H1 (cell line): ENCODE measurements around the gene SIK2. TPM values are rescaled to one million over a fixed set of nuclear protein-coding genes. Genes with fewer than 3 reads are reported as not detected.

Experiments
- CTCF ChIA-PET: fragments of 300-600 bp; sonication (Branson Sonifier 250); formaldehyde crosslinking; loops from one replicate; lab custom pipeline; 2021; ENCODE audit not compliant: partially characterized antibody; lab: Charles Lee
- POLR2A ChIA-PET: fragments of 300-600 bp; sonication (Branson Sonifier 250); formaldehyde crosslinking; loops from one replicate; lab custom pipeline; 2021; ENCODE audit warnings: inconsistent platforms; ENCODE audit not compliant: partially characterized antibody; lab: Charles Lee
- DNase-seq, 2 experiments: peaks; one replicate each; pipeline versions ENCODE4 v3.0.0 to v3.0.0-alpha.2; 2010 to 2022; ENCODE audit warnings: low spot score in 2 of 2, low read depth in 1 of 2, mixed read lengths in 1 of 2
- FAIRE-seq: peaks from 2 replicates; lab custom pipeline; 2011; peaks lifted over from hg19 to GRCh38; lab: Jason Lieb, UNC
- H2AFZ ChIP-seq: 2 replicates; pipeline ENCODE4 v1.8.1; 2012; ENCODE audit warnings: low read length, inconsistent platforms
- H2AK5ac ChIP-seq: 2 replicates; pipeline ENCODE4 v1.6.1; 2013; ENCODE audit warnings: low read depth, low read length
- H2BK120ac ChIP-seq: replicated peaks from 2 replicates; pipeline ENCODE3; 2013; ENCODE audit warnings: low read depth, low read length, inconsistent platforms
- H2BK12ac ChIP-seq: 2 replicates; pipeline ENCODE4 v1.6.1; 2013; ENCODE audit warnings: low read depth, low read length
- H2BK15ac ChIP-seq: 2 replicates; pipeline ENCODE4 v1.6.1; 2013; ENCODE audit warnings: low read length
- H2BK20ac ChIP-seq: 2 replicates; pipeline ENCODE4 v1.6.1; 2013; ENCODE audit warnings: low read length
- H2BK5ac ChIP-seq: 2 replicates; pipeline ENCODE4 v1.6.1; 2013; ENCODE audit warnings: low read depth, low read length
- H3K14ac ChIP-seq: 2 replicates; pipeline ENCODE4 v1.6.1; 2013; ENCODE audit warnings: inconsistent platforms; ENCODE audit not compliant: insufficient read length
- H3K18ac ChIP-seq: 2 replicates; pipeline ENCODE4 v1.6.1; 2013; ENCODE audit warnings: low read length; ENCODE audit errors: extremely low read depth
- H3K23ac ChIP-seq: 2 replicates; pipeline ENCODE4 v1.6.1; 2013; ENCODE audit warnings: inconsistent platforms; ENCODE audit not compliant: insufficient read length
- H3K23me2 ChIP-seq: 2 replicates; pipeline ENCODE4 v1.6.1; 2013; ENCODE audit warnings: low read depth, low read length
- H3K27ac ChIP-seq: 2 replicates; pipeline ENCODE4 v1.6.1; 2011; ENCODE audit warnings: low read depth, low read length, inconsistent platforms
- H3K27me3 ChIP-seq, 4 experiments: replicated peaks in 1 of 4; 1 replicate in 1 of 4; 2 replicates in 3 of 4; pipeline versions ENCODE4 v1.6.1 to v1.8.1; 2011 to 2013; ENCODE audit warnings: low read length in 3 of 4, mild to moderate bottlenecking in 3 of 4, inconsistent platforms in 2 of 4, mixed read lengths in 2 of 4, moderate library complexity in 1 of 4; ENCODE audit not compliant: control insufficient read depth in 3 of 4, insufficient read depth in 3 of 4; ENCODE audit errors: extremely low read depth in 1 of 4
- H3K36me3 ChIP-seq, 4 experiments: 2 replicates each; pipeline versions ENCODE4 v1.6.1 to v1.8.1; 2011 to 2013; ENCODE audit warnings: mild to moderate bottlenecking in 4 of 4, low read length in 3 of 4, moderate library complexity in 2 of 4, control low read depth in 1 of 4, inconsistent platforms in 1 of 4; ENCODE audit not compliant: insufficient read depth in 4 of 4, control insufficient read depth in 2 of 4
- H3K4ac ChIP-seq: replicated peaks from 2 replicates; pipeline ENCODE3; 2013; ENCODE audit warnings: low read length, low read depth, mixed read lengths, inconsistent platforms; ENCODE audit not compliant: insufficient read length
- H3K4me1 ChIP-seq, 4 experiments: replicated peaks in 1 of 4; 1 replicate in 1 of 4; 2 replicates in 3 of 4; pipeline versions ENCODE4 v1.6.1 to v1.8.1; 2011 to 2013; ENCODE audit warnings: low read length in 3 of 4, inconsistent platforms in 2 of 4, mixed read lengths in 1 of 4; ENCODE audit not compliant: insufficient read depth in 4 of 4, control insufficient read depth in 3 of 4
- H3K4me2 ChIP-seq, 2 experiments: 2 replicates each; pipeline versions ENCODE4 v1.6.1 to v1.8.1; 2011 to 2013; ENCODE audit warnings: low read depth in 2 of 2, low read length in 2 of 2, control low read depth in 1 of 2, inconsistent platforms in 1 of 2, mild to moderate bottlenecking in 1 of 2; ENCODE audit not compliant: insufficient read depth in 1 of 2
- H3K4me3 ChIP-seq, 4 experiments: fragments of 200-600, 300-600 bp in 1 of 4; sonication (generic), shearing (Covaris generic), sonication (Bioruptor Twin) in 1 of 4; 2 replicates each; pipeline versions ENCODE4 v1.5.1 to v1.8.1; 2011 to 2016; ENCODE audit warnings: low read length in 4 of 4, low read depth in 3 of 4, control low read depth in 2 of 4, inconsistent platforms in 2 of 4, mild to moderate bottlenecking in 2 of 4, mixed read lengths in 1 of 4, moderate library complexity in 1 of 4; ENCODE audit not compliant: insufficient read depth in 2 of 4; ENCODE audit errors: extremely low read depth in 1 of 4
- H3K56ac ChIP-seq: replicated peaks from 2 replicates; pipeline ENCODE3; 2013; ENCODE audit warnings: low read depth, mild to moderate bottlenecking, mixed read lengths, low read length, inconsistent platforms; ENCODE audit not compliant: insufficient read length
- H3K79me1 ChIP-seq: 2 replicates; pipeline ENCODE4 v1.6.1; 2013; ENCODE audit warnings: low read depth, low read length, control low read depth
- H3K79me2 ChIP-seq, 2 experiments: 2 replicates each; pipeline versions ENCODE4 v1.6.1 to v1.8.1; 2012 to 2013; ENCODE audit warnings: low read length in 2 of 2, mild to moderate bottlenecking in 2 of 2, inconsistent platforms in 1 of 2; ENCODE audit not compliant: insufficient read depth in 2 of 2, control insufficient read depth in 1 of 2
- H3K9ac ChIP-seq, 4 experiments: replicated peaks in 1 of 4; 1 replicate in 1 of 4; 2 replicates in 3 of 4; pipeline versions ENCODE4 v1.6.1 to v1.8.1; 2011 to 2013; ENCODE audit warnings: low read depth in 3 of 4, low read length in 3 of 4, control low read depth in 2 of 4, mild to moderate bottlenecking in 2 of 4, moderate library complexity in 2 of 4, inconsistent platforms in 1 of 4; ENCODE audit errors: extremely low read depth in 1 of 4
- H3K9me3 ChIP-seq, 2 experiments: 2 replicates each; pipeline versions ENCODE4 v1.6.1 to v1.8.1; 2012 to 2013; ENCODE audit warnings: mild to moderate bottlenecking in 2 of 2, moderate library complexity in 2 of 2, control low read depth in 1 of 2, inconsistent platforms in 1 of 2, low read depth in 1 of 2, low read length in 1 of 2, mixed read lengths in 1 of 2; ENCODE audit not compliant: insufficient read depth in 2 of 2
- H4K20me1 ChIP-seq, 2 experiments: replicated peaks in 1 of 2; 2 replicates each; pipeline versions ENCODE3 to v1.8.1; 2011 to 2013; ENCODE audit warnings: inconsistent platforms in 2 of 2, low read length in 2 of 2, mild to moderate bottlenecking in 1 of 2; ENCODE audit not compliant: insufficient read depth in 2 of 2, control insufficient read depth in 1 of 2
- H4K5ac ChIP-seq: 2 replicates; pipeline ENCODE4 v1.6.1; 2013; ENCODE audit warnings: low read length, low read depth, mixed read lengths, inconsistent platforms; ENCODE audit not compliant: insufficient read length
- H4K8ac ChIP-seq: 2 replicates; pipeline ENCODE4 v1.8.0; 2013; ENCODE audit warnings: mild to moderate bottlenecking, moderate library complexity, low read length, inconsistent platforms; ENCODE audit not compliant: insufficient read depth; ENCODE audit errors: extremely low read depth
- H4K91ac ChIP-seq: replicated peaks from 2 replicates; pipeline ENCODE3; 2013; ENCODE audit warnings: low read length, mixed read lengths, inconsistent platforms; ENCODE audit not compliant: insufficient read length
- ATF2 ChIP-seq: IDR thresholded peaks from 2 replicates; pipeline ENCODE4 v1.6.1; 2012; ENCODE audit warnings: low read length, inconsistent platforms
- CTCF ChIP-seq, 3 experiments: IDR thresholded peaks; 1 replicate in 2 of 3; 2 replicates in 1 of 3; pipeline versions ENCODE4 v1.5.1 to v1.6.1; 2011; ENCODE audit warnings: low read length in 3 of 3, mild to moderate bottlenecking in 3 of 3, inconsistent platforms in 2 of 3, low read depth in 1 of 3, moderate library complexity in 1 of 3; ENCODE audit not compliant: insufficient read depth in 1 of 3; ENCODE audit errors: control extremely low read depth in 1 of 3
- MAFK ChIP-seq: IDR thresholded peaks from 2 replicates; pipeline ENCODE4 v1.6.1; 2012; ENCODE audit warnings: low read depth, mild to moderate bottlenecking, improper control_type of control experiment, low read length
- NRF1 ChIP-seq: IDR thresholded peaks from 2 replicates; pipeline ENCODE4 v1.6.1; 2011; ENCODE audit warnings: mild to moderate bottlenecking, low read depth, low read length, improper control_type of control experiment
- PHF8 ChIP-seq: fragments of 200-600 bp; sonication (generic); conservative IDR thresholded peaks from 2 replicates; pipeline ENCODE4 v1.7.1; 2012; ENCODE audit warnings: low read depth, mild to moderate bottlenecking, inconsistent platforms, low read length, moderate library complexity
- SP2 ChIP-seq: IDR thresholded peaks from 2 replicates; pipeline ENCODE4 v1.6.1; 2012; ENCODE audit warnings: mild to moderate bottlenecking, low read length, inconsistent platforms
- SRF ChIP-seq: IDR thresholded peaks from 2 replicates; pipeline ENCODE4 v1.6.1; 2011; ENCODE audit warnings: mild to moderate bottlenecking, low read depth, low read length, moderate library complexity
- SUZ12 ChIP-seq: fragments of 200-600 bp; sonication (generic); IDR thresholded peaks from 2 replicates; pipeline ENCODE4 v1.6.1; 2012; ENCODE audit warnings: mild to moderate bottlenecking, inconsistent platforms, low read length, moderate library complexity, mixed read lengths
- YY1 ChIP-seq: IDR thresholded peaks from 2 replicates; pipeline ENCODE4 v1.6.1; 2011; ENCODE audit warnings: low read depth, mild to moderate bottlenecking, low read length
- WGBS, 2 experiments: shearing (Covaris generic) in 1 of 2; methylation state at CpG; one replicate each; pipeline versions ENCODE4 v1.1.6 to v1.1.7; 2013 to 2015; ENCODE audit warnings: low lambda C conversion rate in 2 of 2, mixed read lengths in 2 of 2, inconsistent platforms in 1 of 2, low coverage in 1 of 2, missing lambda C conversion rate in 1 of 2; ENCODE audit not compliant: insufficient replicate concordance in 2 of 2, insufficient coverage in 1 of 2, insufficient read length in 1 of 2; ENCODE audit errors: extremely low coverage in 1 of 2, missing lambda C conversion rate in 1 of 2; 5-methylcytosine and 5-hydroxymethylcytosine counted together
- polyA plus RNA-seq, 7 experiments: library from polyadenylated mRNA; depleted of rRNA in 3 of 7; stranded (reverse) in 5 of 7; unstranded in 2 of 7; fragments of >200 nt in 5 of 7; fragments of 200-250 nt in 2 of 7; gene quantifications; 1 replicate in 5 of 7; 2 replicates in 1 of 7; 4 replicates in 1 of 7; pipeline versions ENCODE4 v1.2.1 to v1.2.3, GENCODE V29; 2011 to 2013; ENCODE audit warnings: missing spikeins in 2 of 7, mixed read lengths in 2 of 7
- total RNA-seq: library from RNA; stranded (reverse); fragmentation: NEBNext Ultra II Directional; extraction: Animal tissue kit (Norgen Biotek cat#: 25700); gene quantifications from 2 replicates; pipeline ENCODE4 v1.2.1, GENCODE V29; 2021

SIK2 gene
- total and polyA plus RNA-seq, 2 of the 8 experiments (the other 6 are each of a cell fraction or from before 2014, with no cell fraction given): 8.8 to 11.2 TPM

- FAIRE-seq (no peak), DNase-seq (no peak)
- Histone ChIP-seq H3K9ac (no peak overlapping the region), H2BK20ac (no peak overlapping the region), H4K8ac (no peak overlapping the region), H2AK5ac (no peak overlapping the region), H3K18ac (no peak overlapping the region), H3K79me1 (no peaks in the 10 kb centered on the region), H3K4me1 (no peaks in the 10 kb centered on the region), H2BK15ac (no peak overlapping the region), H3K27ac (no peak overlapping the region), H3K27me3 (no peaks in the 10 kb centered on the region), H3K4me2 (no peak overlapping the region), H3K23me2 (no peaks in the 10 kb centered on the region), H2BK5ac (no peak overlapping the region), H3K4me3 (no peak overlapping the region), H3K56ac (no peak overlapping the region), H3K9me3 (no peaks in the 10 kb centered on the region), H3K4ac (no peak overlapping the region), H2AFZ (no peak overlapping the region), H2BK120ac (no peak overlapping the region), H4K20me1 (no peaks in the 10 kb centered on the region), H2BK12ac (no peak overlapping the region), H3K14ac (no peak overlapping the region), H3K36me3 (no peaks in the 10 kb centered on the region), H4K5ac (no peak overlapping the region), H3K79me2 (no peaks in the 10 kb centered on the region), H3K23ac (no peak overlapping the region), H4K91ac (no peak overlapping the region)
- ChIA-PET POLR2A (interaction anchor here (0.9 kb wide), 1 partner anchor 208 kb away, joined by 4 read pairs; no protein-coding TSS in a partner anchor), CTCF (interaction anchor here (0.7 to 6.3 kb wide), 37 partner anchors 14 to 314 kb away, joined by 3 to 106 read pairs (median 7); partner anchors contain the start of genes PPP2R1B and SIK2)
- WGBS, 2 experiments: 86% methylated on average over 3 of the region's 3 CpGs; no CpG with 5 or more reads in 1 of the 2 experiments
- no peak for TF ChIP-seq SRF
- TF ChIP-seq MAFK: no peak
- no peak for TF ChIP-seq YY1
- TF ChIP-seq NRF1: no peak
- TF ChIP-seq CTCF (IDR thresholded peaks at IDR 0.05; ENCODE audit: control extremely low read depth in 1 of 3, insufficient read depth in 1 of 3, low read depth in 1 of 3, low read length in 3 of 3): no peak
- TF ChIP-seq ATF2: no peak
- no peak for TF ChIP-seq SUZ12
- TF ChIP-seq PHF8: no peak
- TF ChIP-seq SP2: no peak
Observed at GRCh38 chr11:111778047-111778558, 175.9 kb downstream of the SIK2 start.
